Neutrophil (primary cell): ENCODE data around the gene TTC12.

Experiments
- H3K27ac ChIP-seq: fragments of 200-600 bp; sonication (generic); 2 replicates; pipeline ENCODE4 v1.5.1; 2016; ENCODE audit warnings: mild to moderate bottlenecking, moderate library complexity
- H3K27me3 ChIP-seq: fragments of 200-600 bp; sonication (generic); 2 replicates; pipeline ENCODE4 v1.6.0; 2016; ENCODE audit warnings: mild to moderate bottlenecking
- H3K36me3 ChIP-seq: fragments of 200-600 bp; sonication (generic); 2 replicates; pipeline ENCODE4 v1.5.1; 2017
- H3K4me1 ChIP-seq, 2 experiments: fragments of 200-600 bp in 1 of 2; sonication (generic) in 1 of 2; 1 replicate in 1 of 2; 2 replicates in 1 of 2; pipeline versions ENCODE4 v1.5.1 to v1.6.1; 2013 to 2016; ENCODE audit warnings: low read depth in 1 of 2, low read length in 1 of 2, mild to moderate bottlenecking in 1 of 2, moderate library complexity in 1 of 2; ENCODE audit not compliant: control insufficient read depth in 1 of 2, insufficient read depth in 1 of 2
- H3K4me3 ChIP-seq, 2 experiments: fragments of 200-600 bp in 1 of 2; sonication (generic) in 1 of 2; 1 replicate in 1 of 2; 2 replicates in 1 of 2; pipeline ENCODE4 v1.5.1; 2013 to 2016; ENCODE audit warnings: low read depth in 1 of 2, low read length in 1 of 2, mild to moderate bottlenecking in 1 of 2, moderate library complexity in 1 of 2
- H3K9me3 ChIP-seq: fragments of 200-600 bp; sonication (generic); 2 replicates; pipeline ENCODE4 v1.5.1; 2016
- TF ChIP-seq, protein P1 (sequence below): fragments of 200-600 bp; sonication (generic); IDR thresholded peaks from 2 replicates; pipeline ENCODE4 v1.5.1; 2016; ENCODE audit warnings: antibody characterized with exemption

The TTC12 gene

DNA sequence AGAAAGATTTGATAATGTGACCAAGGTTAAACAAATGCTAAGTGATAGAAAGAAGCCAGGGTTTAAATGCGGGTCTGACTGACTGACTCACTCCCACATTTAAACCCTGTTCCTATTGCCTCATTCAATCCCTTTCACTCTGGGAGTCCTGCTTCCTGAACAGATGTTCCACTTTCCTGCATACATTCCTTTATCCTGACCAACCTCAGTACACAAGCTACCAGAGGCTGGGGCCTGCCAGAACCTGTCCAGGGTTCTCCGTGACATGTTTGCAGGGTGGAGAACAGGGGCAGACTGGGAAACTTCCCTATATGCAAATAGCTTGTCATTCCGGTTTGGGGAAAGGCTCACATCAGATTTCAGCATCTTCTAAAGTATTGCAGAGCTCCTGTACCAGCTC, 70.2 kb downstream of the TTC12 start:
- TF ChIP-seq, protein P1, sequence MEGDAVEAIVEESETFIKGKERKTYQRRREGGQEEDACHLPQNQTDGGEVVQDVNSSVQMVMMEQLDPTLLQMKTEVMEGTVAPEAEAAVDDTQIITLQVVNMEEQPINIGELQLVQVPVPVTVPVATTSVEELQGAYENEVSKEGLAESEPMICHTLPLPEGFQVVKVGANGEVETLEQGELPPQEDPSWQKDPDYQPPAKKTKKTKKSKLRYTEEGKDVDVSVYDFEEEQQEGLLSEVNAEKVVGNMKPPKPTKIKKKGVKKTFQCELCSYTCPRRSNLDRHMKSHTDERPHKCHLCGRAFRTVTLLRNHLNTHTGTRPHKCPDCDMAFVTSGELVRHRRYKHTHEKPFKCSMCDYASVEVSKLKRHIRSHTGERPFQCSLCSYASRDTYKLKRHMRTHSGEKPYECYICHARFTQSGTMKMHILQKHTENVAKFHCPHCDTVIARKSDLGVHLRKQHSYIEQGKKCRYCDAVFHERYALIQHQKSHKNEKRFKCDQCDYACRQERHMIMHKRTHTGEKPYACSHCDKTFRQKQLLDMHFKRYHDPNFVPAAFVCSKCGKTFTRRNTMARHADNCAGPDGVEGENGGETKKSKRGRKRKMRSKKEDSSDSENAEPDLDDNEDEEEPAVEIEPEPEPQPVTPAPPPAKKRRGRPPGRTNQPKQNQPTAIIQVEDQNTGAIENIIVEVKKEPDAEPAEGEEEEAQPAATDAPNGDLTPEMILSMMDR = no peak
- Histone ChIP-seq H3K27me3 (peaks cover 52% of the 10 kb centered on the region), H3K27ac (no peak overlapping the region), H3K36me3 (no peaks in the 10 kb centered on the region), H3K4me1 (no peaks in the 10 kb centered on the region), H3K4me3 (no peak overlapping the region), H3K9me3 (no peaks in the 10 kb centered on the region)

DNA sequence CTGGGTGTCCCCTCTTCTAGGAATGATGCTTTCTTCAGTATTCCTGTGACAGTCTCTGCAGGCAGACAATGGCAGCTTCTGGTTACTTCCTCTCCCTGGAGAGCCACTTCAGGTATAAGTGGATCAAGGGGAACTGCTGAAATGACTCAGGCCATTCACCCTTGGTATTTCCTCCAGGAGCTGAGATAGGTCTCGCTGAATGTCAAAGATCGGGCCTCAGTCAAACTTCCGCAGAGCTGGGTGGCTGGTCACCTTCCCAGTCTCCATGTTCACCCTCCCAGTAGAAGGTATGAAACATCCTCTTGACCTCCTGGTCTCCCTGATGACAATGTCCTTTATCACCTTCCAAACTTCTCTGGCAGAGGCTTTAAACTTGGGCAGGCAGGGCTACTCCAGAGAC, 71.4 kb downstream of the TTC12 start:
- Histone ChIP-seq H3K9me3 (no peaks in the 10 kb centered on the region), H3K36me3 (no peaks in the 10 kb centered on the region), H3K4me1 (no peaks in the 10 kb centered on the region), H3K27me3 (peaks cover 57% of the 10 kb centered on the region), H3K4me3 (no peak overlapping the region), H3K27ac (no peak overlapping the region)
- TF ChIP-seq, protein P1 = no peak

- TF ChIP-seq, protein P1 = no peak
- peaks cover 58% of the 10 kb centered on the region for H3K27me3 ChIP-seq
- no peak overlapping the region for H3K4me3 ChIP-seq
- H3K27ac ChIP-seq = no peak overlapping the region
- no peaks in the 10 kb centered on the region for H3K9me3 ChIP-seq
- H3K36me3 ChIP-seq = no peaks in the 10 kb centered on the region
- no peaks in the 10 kb centered on the region for H3K4me1 ChIP-seq
Observed at GRCh38 chr11:113386866-113387265, 72.5 kb downstream of the TTC12 start.

- Histone ChIP-seq H3K36me3 (no peaks in the 10 kb centered on the region), H3K27me3 (peaks cover 65% of the 10 kb centered on the region), H3K4me1 (no peaks in the 10 kb centered on the region), H3K4me3 (no peak within 1 kb of the TSS), H3K27ac (no peak within 1 kb of the TSS), H3K9me3 (no peaks in the 10 kb centered on the region)
- TF ChIP-seq, protein P1 = no peak
Observed at GRCh38 chr11:113387605-113388211, 73.3 kb downstream of the TTC12 start, which contains the start of gene ANKK1. ANKK1 (plus strand) TSS chr11:113387779; CDS start chr11:113387885, 106 bp downstream.

- Histone ChIP-seq H3K36me3 (no peaks in the 10 kb centered on the region), H3K27me3 (peaks cover 65% of the 10 kb centered on the region), H3K4me1 (no peaks in the 10 kb centered on the region)
Observed at GRCh38 chr11:113389272-113389671, 74.9 kb downstream of the TTC12 start.

More at GRCh38 chr11:113389272-113389671, 74.9 kb downstream of the TTC12 start:
- H3K4me3 ChIP-seq = no peak overlapping the region
- no peak overlapping the region for H3K27ac ChIP-seq
- TF ChIP-seq, protein P1 = no peak
- H3K9me3 ChIP-seq = no peaks in the 10 kb centered on the region
